Measurements from ENCODE around the gene JMJD1C.

JMJD1C gene

GRCh38 chr10:63119041-63119440, 346.7 kb downstream of the JMJD1C start:
- DNase-seq, result no peak
